Epithelial cell of esophagus (primary cell): ENCODE results near the gene KRT23.

Experiments used
- DNase-seq: peaks from one replicate; pipeline ENCODE4 v3.0.0; 2010; ENCODE audit warnings: low read depth
- H3K4me3 ChIP-seq: 2 replicates; pipeline ENCODE4 v1.5.1; 2011; ENCODE audit warnings: mild to moderate bottlenecking, low read length, control low read depth
- CTCF ChIP-seq: IDR thresholded peaks from 2 replicates; pipeline ENCODE4 v1.5.1; 2011; ENCODE audit warnings: low read depth, mild to moderate bottlenecking, low read length, control low read depth, inconsistent platforms; ENCODE audit not compliant: insufficient read depth; ENCODE audit errors: missing control alignments

The KRT23 gene

GRCh38 chr17:40883031-40883430 lies 54.4 kb downstream of the KRT23 start:
- no peak for DNase-seq
- no peak overlapping the region for H3K4me3 ChIP-seq
- no peak for TF ChIP-seq CTCF

- TF ChIP-seq CTCF = no peak
- DNase-seq = no peak
- H3K4me3 ChIP-seq = no peak overlapping the region
Measured at GRCh38 chr17:40879026-40879425, 58.4 kb downstream of the KRT23 start.

GRCh38 chr17:40878044-40878443 lies 59.4 kb downstream of the KRT23 start:
- H3K4me3 ChIP-seq = no peak overlapping the region
- TF ChIP-seq CTCF = no peak
- no peak for DNase-seq

DNA sequence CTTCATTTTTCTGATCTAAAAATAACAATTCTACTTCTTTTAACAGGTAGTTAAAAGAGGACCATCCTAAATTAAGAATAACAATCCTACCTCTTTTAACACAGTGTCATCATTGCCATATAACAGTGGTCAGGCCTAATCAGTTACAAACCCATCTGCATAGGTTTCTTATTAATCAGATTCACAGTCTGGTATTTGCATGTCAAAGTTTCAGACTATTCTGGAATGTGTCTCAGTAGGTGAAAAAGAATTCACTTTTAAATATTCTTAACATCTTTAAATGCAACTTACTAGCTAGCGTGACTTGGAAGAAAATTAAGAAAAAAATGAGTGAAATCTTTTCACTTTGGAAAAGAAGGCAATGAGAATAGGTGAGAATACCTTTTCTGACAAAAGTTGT lies 63.6 kb downstream of the KRT23 start:
- TF ChIP-seq CTCF = no peak
- H3K4me3 ChIP-seq = no peak overlapping the region
- no peak for DNase-seq

DNA sequence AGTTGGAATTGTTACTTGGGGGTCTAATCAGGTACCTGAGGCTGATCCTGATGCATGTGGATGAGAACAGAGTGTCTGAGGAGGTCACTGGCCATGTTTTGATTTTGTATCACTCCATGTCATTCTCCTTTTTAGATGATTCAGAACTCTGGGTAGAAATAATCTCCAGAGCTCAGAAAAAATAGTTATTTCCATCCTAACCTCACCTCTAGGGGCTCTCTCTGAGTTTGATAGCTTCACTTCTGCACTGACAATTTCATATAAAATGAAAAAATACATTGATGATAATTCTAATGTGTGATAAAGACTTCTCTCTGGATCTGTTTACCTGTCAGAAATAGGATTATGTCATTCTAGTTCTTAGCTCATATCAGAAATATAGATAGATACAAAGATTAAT lies 64.2 kb downstream of the KRT23 start:
- DNase-seq = no peak
- no peak overlapping the region for H3K4me3 ChIP-seq
- no peak for TF ChIP-seq CTCF
